ENCODE results near the gene PPP1R26.

The PPP1R26 gene

DNA sequence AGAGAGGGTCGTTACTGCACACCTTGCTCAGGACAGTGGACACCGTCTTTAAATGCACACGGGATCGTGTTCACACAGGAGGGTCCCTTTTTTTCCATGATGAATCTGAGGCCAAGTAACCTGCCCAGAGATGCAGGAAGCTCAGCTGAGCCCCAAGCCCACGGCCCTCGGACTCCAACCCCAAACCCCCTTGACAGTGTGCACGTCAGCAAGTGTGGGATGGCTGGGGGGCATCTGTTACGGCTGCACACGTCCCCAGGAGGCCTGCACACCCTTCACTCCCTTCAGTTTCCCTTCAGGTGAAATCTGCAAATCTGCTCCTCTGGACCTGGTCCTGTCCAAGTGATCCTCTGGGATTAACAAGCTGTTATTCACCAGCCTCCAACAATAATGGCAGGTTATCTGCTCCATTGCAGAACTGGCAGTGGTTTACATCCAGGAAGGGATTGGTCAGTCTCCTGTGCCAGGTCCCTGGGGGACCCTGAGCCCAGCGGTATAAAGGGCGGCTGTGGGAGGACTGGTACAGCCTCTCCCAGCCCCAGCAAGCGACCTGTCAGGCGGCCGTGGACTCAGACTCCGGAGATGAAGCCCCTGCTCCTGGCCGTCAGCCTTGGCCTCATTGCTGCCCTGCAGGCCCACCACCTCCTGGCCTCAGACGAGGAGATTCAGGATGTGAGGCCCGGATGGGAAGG, 41.5 kb downstream of the PPP1R26 start, which contains the start of gene LCN1:
Gene LCN1, plus strand, starts transcription at position 525 of the 692 bp plus-strand sequence. Its CDS starts 58 bp downstream, at position 583.
- DNase-seq (ENCODE audit: extremely low read depth, insufficient read length) = no peak
- no peak within 1 kb of the TSS for H3K4me3 ChIP-seq (replicated peaks; ENCODE audit: low read depth, low read length)
- H3K36me3 ChIP-seq (ENCODE audit: control insufficient read depth, insufficient read depth, low read length) = no peaks in the 10 kb centered on the region
- no peaks in the 10 kb centered on the region; the same call in 1 of the 2 replicates for H3K27me3 ChIP-seq (replicated peaks; ENCODE audit: control insufficient read depth, insufficient read depth, low read length)
- TF ChIP-seq, protein P1, sequence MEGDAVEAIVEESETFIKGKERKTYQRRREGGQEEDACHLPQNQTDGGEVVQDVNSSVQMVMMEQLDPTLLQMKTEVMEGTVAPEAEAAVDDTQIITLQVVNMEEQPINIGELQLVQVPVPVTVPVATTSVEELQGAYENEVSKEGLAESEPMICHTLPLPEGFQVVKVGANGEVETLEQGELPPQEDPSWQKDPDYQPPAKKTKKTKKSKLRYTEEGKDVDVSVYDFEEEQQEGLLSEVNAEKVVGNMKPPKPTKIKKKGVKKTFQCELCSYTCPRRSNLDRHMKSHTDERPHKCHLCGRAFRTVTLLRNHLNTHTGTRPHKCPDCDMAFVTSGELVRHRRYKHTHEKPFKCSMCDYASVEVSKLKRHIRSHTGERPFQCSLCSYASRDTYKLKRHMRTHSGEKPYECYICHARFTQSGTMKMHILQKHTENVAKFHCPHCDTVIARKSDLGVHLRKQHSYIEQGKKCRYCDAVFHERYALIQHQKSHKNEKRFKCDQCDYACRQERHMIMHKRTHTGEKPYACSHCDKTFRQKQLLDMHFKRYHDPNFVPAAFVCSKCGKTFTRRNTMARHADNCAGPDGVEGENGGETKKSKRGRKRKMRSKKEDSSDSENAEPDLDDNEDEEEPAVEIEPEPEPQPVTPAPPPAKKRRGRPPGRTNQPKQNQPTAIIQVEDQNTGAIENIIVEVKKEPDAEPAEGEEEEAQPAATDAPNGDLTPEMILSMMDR (IDR thresholded peaks at IDR 0.05; ENCODE audit: insufficient read depth, low read length, poor library complexity, severe bottlenecking) = no peak

DNA sequence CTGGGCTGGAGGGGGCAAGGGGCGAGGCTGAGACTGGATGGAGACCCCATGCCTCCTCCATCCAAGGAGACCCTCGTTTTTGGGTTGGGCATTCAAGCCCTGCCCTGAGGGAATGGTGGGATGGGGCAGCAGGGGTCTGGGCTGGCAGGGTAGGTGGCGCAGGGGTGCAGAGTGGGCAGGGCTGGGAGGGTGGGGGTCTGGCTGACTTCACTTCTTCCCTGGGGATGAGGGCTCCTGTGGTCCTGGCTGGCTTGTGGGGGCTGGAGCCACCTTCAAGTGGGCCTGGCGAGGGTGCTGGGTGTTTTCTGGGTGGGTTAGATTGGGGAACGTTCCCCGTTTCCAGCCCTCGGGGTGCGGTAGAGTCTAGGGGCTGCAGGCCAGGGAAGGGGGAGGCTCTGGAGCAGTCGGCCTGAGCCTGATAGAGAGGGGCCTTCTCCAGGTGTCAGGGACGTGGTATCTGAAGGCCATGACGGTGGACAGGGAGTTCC, 42.1 kb downstream of the PPP1R26 start:
- Histone ChIP-seq H3K36me3 (ENCODE audit: control insufficient read depth, insufficient read depth, low read length) (no peaks in the 10 kb centered on the region), H3K4me3 (replicated peaks; ENCODE audit: low read depth, low read length) (no peak overlapping the region), H3K27me3 (replicated peaks; ENCODE audit: control insufficient read depth, insufficient read depth, low read length) (no peaks in the 10 kb centered on the region; the same call in 1 of the 2 replicates)
- TF ChIP-seq, protein P1 (IDR thresholded peaks at IDR 0.05; ENCODE audit: insufficient read depth, low read length, poor library complexity, severe bottlenecking) = no peak
- DNase-seq (ENCODE audit: extremely low read depth, insufficient read length) = no peak

DNA sequence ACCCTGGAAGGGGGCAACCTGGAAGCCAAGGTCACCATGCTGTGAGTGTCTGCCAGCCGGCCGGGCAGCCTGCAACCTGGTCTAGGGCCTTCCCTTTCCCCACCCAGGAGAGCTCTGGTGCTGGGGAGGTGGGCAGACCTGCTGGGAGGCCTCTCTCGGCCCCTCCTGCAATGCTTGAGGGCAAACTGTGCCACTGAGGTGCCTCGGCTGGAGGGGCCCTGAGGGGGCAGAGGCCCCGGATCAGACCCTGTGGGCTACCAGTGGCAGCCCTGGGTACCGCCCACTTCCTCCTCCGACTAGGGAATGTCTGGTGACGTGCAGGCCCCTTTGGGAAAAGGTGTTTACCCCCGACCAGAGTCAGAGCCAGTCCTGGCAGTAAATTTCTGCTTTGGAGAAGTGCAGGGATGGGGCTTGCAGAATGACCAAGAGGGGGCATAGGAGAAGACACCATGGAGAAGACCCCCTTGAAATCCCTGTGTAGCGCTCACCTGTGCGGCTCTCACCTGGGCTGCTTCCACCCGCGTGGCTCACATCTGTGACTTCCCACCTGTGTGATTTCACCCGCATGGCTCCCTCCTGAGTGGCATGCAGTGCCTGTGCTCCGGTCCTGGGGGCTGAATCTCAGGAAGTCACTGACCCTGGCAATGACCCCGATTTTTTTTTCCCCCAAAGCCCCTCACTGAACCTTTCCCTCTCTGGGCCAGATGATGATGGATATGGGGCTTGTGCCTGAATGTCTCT, 42.7 kb downstream of the PPP1R26 start:
- TF ChIP-seq, protein P1 (IDR thresholded peaks at IDR 0.05; ENCODE audit: insufficient read depth, low read length, poor library complexity, severe bottlenecking) = no peak
- Histone ChIP-seq H3K27me3 (replicated peaks; ENCODE audit: control insufficient read depth, insufficient read depth, low read length) (no peaks in the 10 kb centered on the region; the same call in 1 of the 2 replicates), H3K4me3 (replicated peaks; ENCODE audit: low read depth, low read length) (no peak overlapping the region), H3K36me3 (ENCODE audit: control insufficient read depth, insufficient read depth, low read length) (no peaks in the 10 kb centered on the region)
- no peak for DNase-seq (ENCODE audit: extremely low read depth, insufficient read length)

DNA sequence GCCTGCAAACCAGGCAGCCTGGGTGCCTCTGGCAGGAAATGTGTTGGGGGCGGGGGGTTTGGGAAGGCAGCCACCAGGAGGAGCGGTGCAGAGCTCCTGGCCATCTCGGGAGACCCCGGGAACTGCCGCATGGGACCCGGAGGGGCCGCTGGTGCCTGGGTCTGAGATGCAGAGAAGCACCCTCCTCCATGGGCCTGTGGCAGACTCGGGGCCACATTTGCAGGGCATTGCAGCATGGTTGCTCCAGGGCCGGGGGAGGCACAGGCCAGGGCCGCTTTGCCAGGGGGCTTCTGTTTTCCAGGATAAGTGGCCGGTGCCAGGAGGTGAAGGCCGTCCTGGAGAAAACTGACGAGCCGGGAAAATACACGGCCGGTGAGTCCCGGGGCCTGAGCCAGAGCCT, 43.3 kb downstream of the PPP1R26 start:
- DNase-seq (ENCODE audit: extremely low read depth, insufficient read length) = no peak
- Histone ChIP-seq H3K4me3 (replicated peaks; ENCODE audit: low read depth, low read length) (no peak overlapping the region), H3K36me3 (ENCODE audit: control insufficient read depth, insufficient read depth, low read length) (no peaks in the 10 kb centered on the region), H3K27me3 (replicated peaks; ENCODE audit: control insufficient read depth, insufficient read depth, low read length) (no peaks in the 10 kb centered on the region; the same call in 1 of the 2 replicates)
- TF ChIP-seq, protein P1 (IDR thresholded peaks at IDR 0.05; ENCODE audit: insufficient read depth, low read length, poor library complexity, severe bottlenecking) = no peak

DNA sequence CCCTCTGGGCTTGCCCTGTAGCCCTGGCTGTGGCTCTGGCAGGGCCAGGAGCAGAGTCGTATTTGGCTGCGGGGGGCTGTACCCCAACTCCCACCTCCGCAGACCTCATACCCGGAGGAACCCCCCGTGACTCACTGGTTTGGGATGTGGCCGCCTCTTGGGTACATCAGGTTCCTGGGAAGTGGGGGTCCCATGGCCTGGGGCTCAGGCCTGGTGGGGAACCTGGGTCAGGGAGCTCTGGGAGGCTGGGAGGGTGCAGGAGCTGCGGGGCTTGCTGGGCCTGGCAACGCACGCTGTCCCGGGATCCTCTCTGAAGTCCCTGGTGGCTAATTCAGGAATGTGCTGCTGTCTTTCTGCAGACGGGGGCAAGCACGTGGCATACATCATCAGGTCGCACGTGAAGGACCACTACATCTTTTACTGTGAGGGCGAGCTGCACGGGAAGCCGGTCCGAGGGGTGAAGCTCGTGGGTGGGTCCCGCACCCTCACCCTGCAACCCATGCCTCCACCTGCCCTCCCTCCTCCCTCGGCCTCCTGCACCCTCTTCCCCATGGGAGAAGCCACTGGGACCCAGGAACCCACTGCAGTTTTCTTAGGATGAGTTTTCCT, 44.0 kb downstream of the PPP1R26 start:
- DNase-seq (ENCODE audit: extremely low read depth, insufficient read length) = no peak
- TF ChIP-seq, protein P1 (IDR thresholded peaks at IDR 0.05; ENCODE audit: insufficient read depth, low read length, poor library complexity, severe bottlenecking) = no peak
- no peaks in the 10 kb centered on the region; the same call in 1 of the 2 replicates for H3K27me3 ChIP-seq (replicated peaks; ENCODE audit: control insufficient read depth, insufficient read depth, low read length)
- H3K36me3 ChIP-seq (ENCODE audit: control insufficient read depth, insufficient read depth, low read length) = no peaks in the 10 kb centered on the region
- no peak overlapping the region for H3K4me3 ChIP-seq (replicated peaks; ENCODE audit: low read depth, low read length)
